Ovary (tissue), 3 donors: Measurements from ENCODE around the gene QPCT.

ENCODE experiments used
- EP300 ChIP-seq: sonication (generic); formaldehyde crosslinking; IDR thresholded peaks from one replicate; pipeline ENCODE4 v1.6.1; 2017; ENCODE audit warnings: antibody characterized with exemption
- TF ChIP-seq, protein P1 (sequence below), 3 donors: fragments of 450-650 bp in 2 of 3; fragments of 200-600 bp in 1 of 3; IDR thresholded peaks; one replicate each; pipeline versions ENCODE4 v1.5.1 to v1.8.0; 2016 to 2022; ENCODE audit warnings: antibody characterized with exemption in 3 of 3, mild to moderate bottlenecking in 1 of 3
- donor health status: DM: no; HTN: no; CAD: no.

DNA sequence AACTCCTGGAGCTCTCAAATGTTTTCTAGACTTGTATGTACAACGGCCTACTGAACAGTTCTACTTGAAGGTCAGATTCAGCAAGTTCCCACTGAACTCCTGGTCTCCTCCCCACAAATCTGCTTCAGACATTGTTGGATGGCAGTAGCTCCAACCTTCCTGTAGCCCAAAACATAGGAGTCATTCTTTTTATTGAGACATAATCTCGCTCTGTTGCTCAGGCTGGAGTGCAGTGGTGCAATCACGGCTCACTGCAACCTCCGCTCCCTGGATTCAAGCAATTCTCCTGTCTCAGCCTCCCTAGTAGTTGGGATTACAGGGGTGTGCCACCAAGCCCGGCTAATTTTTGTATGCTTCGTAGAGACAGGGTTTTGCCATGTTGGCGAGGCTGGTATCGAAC lies 47.3 kb downstream of the QPCT start:
- TF ChIP-seq, protein P1, sequence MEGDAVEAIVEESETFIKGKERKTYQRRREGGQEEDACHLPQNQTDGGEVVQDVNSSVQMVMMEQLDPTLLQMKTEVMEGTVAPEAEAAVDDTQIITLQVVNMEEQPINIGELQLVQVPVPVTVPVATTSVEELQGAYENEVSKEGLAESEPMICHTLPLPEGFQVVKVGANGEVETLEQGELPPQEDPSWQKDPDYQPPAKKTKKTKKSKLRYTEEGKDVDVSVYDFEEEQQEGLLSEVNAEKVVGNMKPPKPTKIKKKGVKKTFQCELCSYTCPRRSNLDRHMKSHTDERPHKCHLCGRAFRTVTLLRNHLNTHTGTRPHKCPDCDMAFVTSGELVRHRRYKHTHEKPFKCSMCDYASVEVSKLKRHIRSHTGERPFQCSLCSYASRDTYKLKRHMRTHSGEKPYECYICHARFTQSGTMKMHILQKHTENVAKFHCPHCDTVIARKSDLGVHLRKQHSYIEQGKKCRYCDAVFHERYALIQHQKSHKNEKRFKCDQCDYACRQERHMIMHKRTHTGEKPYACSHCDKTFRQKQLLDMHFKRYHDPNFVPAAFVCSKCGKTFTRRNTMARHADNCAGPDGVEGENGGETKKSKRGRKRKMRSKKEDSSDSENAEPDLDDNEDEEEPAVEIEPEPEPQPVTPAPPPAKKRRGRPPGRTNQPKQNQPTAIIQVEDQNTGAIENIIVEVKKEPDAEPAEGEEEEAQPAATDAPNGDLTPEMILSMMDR (IDR thresholded peaks at IDR 0.05): no peak
- TF ChIP-seq EP300: no peak
